SK-N-SH (cell line): ENCODE data around the gene IL17RE.
A peak's percentile ranks its signal among the peaks of the same experiment; 100 is the strongest.

Experiments
- CTCF ChIP-seq: fragments of 200-600 bp; sonication (generic); IDR thresholded peaks from 2 replicates; pipeline ENCODE4 v1.6.1; 2017; ENCODE audit warnings: antibody characterized with exemption, mild to moderate bottlenecking, moderate library complexity
- EP300 ChIP-seq, 2 experiments: IDR thresholded peaks; 2 replicates each; pipeline versions ENCODE4 v1.4.0 to v1.6.1; 2012; ENCODE audit warnings: borderline replicate concordance in 1 of 2, low read depth in 1 of 2, low read length in 1 of 2
- FOXJ3 ChIP-seq: sonication (generic); formaldehyde crosslinking; IDR thresholded peaks from 2 replicates; pipeline ENCODE4 v1.5.1; 2020; ENCODE audit warnings: mild to moderate bottlenecking, missing genetic modification reagents
- MXI1 ChIP-seq: IDR thresholded peaks from 2 replicates; pipeline ENCODE4 v1.6.1; 2012; ENCODE audit warnings: mild to moderate bottlenecking, low read depth, low read length, improper control_type of control experiment
- POLR2AphosphoS5 ChIP-seq: IDR thresholded peaks from 2 replicates; pipeline ENCODE4 v1.6.1; 2012; ENCODE audit warnings: low read depth, low read length
- RAD21 ChIP-seq: IDR thresholded peaks from 2 replicates; pipeline ENCODE4 v1.6.1; 2012; ENCODE audit warnings: mild to moderate bottlenecking, low read length
- RCOR1 ChIP-seq: fragments of 150-350 bp; IDR thresholded peaks from 2 replicates; pipeline ENCODE4 v1.6.1; 2017; ENCODE audit warnings: antibody characterized with exemption, low read length
- SMC3 ChIP-seq: IDR thresholded peaks from 2 replicates; pipeline ENCODE4 v1.6.1; 2012; ENCODE audit warnings: low read depth, low read length, improper control_type of control experiment
- TAF1 ChIP-seq: IDR thresholded peaks from 2 replicates; pipeline ENCODE4 v1.6.1; 2012; ENCODE audit warnings: low read depth, mild to moderate bottlenecking, low read length, moderate library complexity, borderline replicate concordance
- TEAD4 ChIP-seq: IDR thresholded peaks from 2 replicates; pipeline ENCODE4 v1.4.0; 2012; ENCODE audit warnings: mild to moderate bottlenecking, borderline replicate concordance; ENCODE audit not compliant: insufficient read depth
- USF2 ChIP-seq: fragments of 150-350 bp; IDR thresholded peaks from 2 replicates; pipeline ENCODE4 v1.6.1; 2017; ENCODE audit warnings: antibody characterized with exemption, low read length, low read depth, borderline replicate concordance
- YY1 ChIP-seq: IDR thresholded peaks from 2 replicates; pipeline ENCODE4 v1.4.0; 2012; ENCODE audit warnings: low read depth, mild to moderate bottlenecking

GRCh38 chr3:9951962-9952805 is 49.5 kb downstream of the IL17RE start, which contains the start of gene PRRT3:
- TF ChIP-seq CTCF (no peak), EP300 (IDR thresholded peaks at IDR 0.05; ENCODE audit: borderline replicate concordance in 1 of 2, low read depth in 1 of 2, low read length in 1 of 2) (no peak; a peak in 1 of 4 replicates), RAD21 (no peak), USF2 (no peak), FOXJ3 (CRISPR knock-in tag) (no peak), SMC3 (no peak), TAF1 (0 out of 2 replicates have a peak, but pooled peaks have one; percentile 16), POLR2AphosphoS5 (no peak), MXI1 (peak; percentile 44; the same call in 1 of the 2 replicates), YY1 (0 out of 2 replicates have a peak, but pooled peaks have one; percentile 32), RCOR1 (peak; percentile 78), TEAD4 (no peak)
